SK-N-SH (cell line): ENCODE data around the gene DSG2. TPM values are rescaled to one million over a fixed set of nuclear protein-coding genes. Genes with fewer than 3 reads are reported as not detected.

Source experiments
- CTCF ChIA-PET: fragments of 300-600, 350-600 bp; formaldehyde crosslinking; extraction: SDS; loops from one replicate; lab custom pipeline; 2021; lab: Yijun Ruan, JAX
- POLR2A ChIA-PET: fragments of 350-600 bp; sonication (Branson Sonifier 250); formaldehyde crosslinking; extraction: SDS; loops from one replicate; lab custom pipeline; 2020; ENCODE audit warnings: antibody characterized with exemption, inconsistent platforms; lab: Yijun Ruan, JAX
- DNase-seq: peaks from one replicate; pipeline ENCODE4 v3.0.0; 2012
- H2AFZ ChIP-seq: fragments of 200-600 bp; sonication (generic); 2 replicates; pipeline ENCODE4 v1.8.1; 2016; ENCODE audit warnings: antibody characterized with exemption, mild to moderate bottlenecking, low read depth
- H3F3A ChIP-seq: fragments of 200-600 bp; sonication (generic); replicated peaks from 2 replicates; pipeline ENCODE3; 2016; ENCODE audit warnings: antibody characterized with exemption, mild to moderate bottlenecking; ENCODE audit not compliant: insufficient read depth
- H3K27ac ChIP-seq, 2 experiments: fragments of 200-500 bp in 1 of 2; fragments of 200-600 bp in 1 of 2; sonication (Bioruptor generic) in 1 of 2; sonication (generic), shearing (Covaris generic) in 1 of 2; 2 replicates each; pipeline versions ENCODE4 v1.5.1 to v1.6.1; 2014 to 2016; ENCODE audit warnings: low read depth in 2 of 2, inconsistent platforms in 1 of 2, low read length in 1 of 2, mild to moderate bottlenecking in 1 of 2, mixed read lengths in 1 of 2
- H3K27me3 ChIP-seq: fragments of 200-600 bp; sonication (generic), shearing (Covaris generic); 2 replicates; pipeline ENCODE4 v1.6.1; 2016; ENCODE audit warnings: mixed run types; ENCODE audit not compliant: insufficient read depth
- H3K36me3 ChIP-seq, 2 experiments: fragments of 200-500 bp in 1 of 2; fragments of 200-600 bp in 1 of 2; sonication (Bioruptor generic) in 1 of 2; sonication (generic) in 1 of 2; replicated peaks in 1 of 2; 2 replicates each; pipeline versions ENCODE3 to v1.5.1; 2014 to 2016; ENCODE audit warnings: low read length in 1 of 2, mild to moderate bottlenecking in 1 of 2; ENCODE audit not compliant: insufficient read depth in 2 of 2, control insufficient read depth in 1 of 2
- H3K4me1 ChIP-seq, 2 experiments: fragments of 200-500 bp in 1 of 2; fragments of 200-600 bp in 1 of 2; sonication (Bioruptor generic) in 1 of 2; sonication (generic), shearing (Covaris generic) in 1 of 2; 2 replicates each; pipeline versions ENCODE4 v1.5.1 to v1.6.1; 2014 to 2016; ENCODE audit warnings: low read depth in 1 of 2, low read length in 1 of 2, mixed run types in 1 of 2; ENCODE audit not compliant: insufficient read depth in 2 of 2, control insufficient read depth in 1 of 2
- H3K4me2 ChIP-seq: fragments of 200-600 bp; sonication (generic), shearing (Covaris generic); 2 replicates; pipeline ENCODE4 v1.6.1; 2017; ENCODE audit warnings: mixed run types
- H3K4me3 ChIP-seq, 2 experiments: fragments of 200-500 bp in 1 of 2; fragments of 200-600 bp in 1 of 2; sonication (Bioruptor generic) in 1 of 2; sonication (generic), shearing (Covaris generic) in 1 of 2; 2 replicates each; pipeline versions ENCODE4 v1.5.1 to v1.8.1; 2014 to 2016; ENCODE audit warnings: low read depth in 2 of 2, inconsistent platforms in 1 of 2, low read length in 1 of 2, mild to moderate bottlenecking in 1 of 2, mixed read lengths in 1 of 2, moderate library complexity in 1 of 2
- H3K79me2 ChIP-seq: fragments of 200-600 bp; sonication (generic); 2 replicates; pipeline ENCODE4 v1.8.1; 2017; ENCODE audit warnings: mild to moderate bottlenecking; ENCODE audit not compliant: insufficient read depth
- H3K9ac ChIP-seq: fragments of 200-600 bp; sonication (generic); 2 replicates; pipeline ENCODE4 v1.6.1; 2017; ENCODE audit warnings: mixed run types
- H3K9me2 ChIP-seq: fragments of 200-600 bp; sonication (generic); 2 replicates; pipeline ENCODE4 v1.6.1; 2017; ENCODE audit warnings: mixed run types
- H3K9me3 ChIP-seq: fragments of 200-600 bp; sonication (generic); 2 replicates; pipeline ENCODE4 v1.6.1; 2017; ENCODE audit warnings: mixed run types, mild to moderate bottlenecking, moderate library complexity
- H4K20me1 ChIP-seq: fragments of 200-600 bp; sonication (generic); 2 replicates; pipeline ENCODE4 v1.6.1; 2017; ENCODE audit warnings: mild to moderate bottlenecking, mixed run types; ENCODE audit not compliant: insufficient read depth
- CTCF ChIP-seq: fragments of 200-600 bp; sonication (generic); IDR thresholded peaks from 2 replicates; pipeline ENCODE4 v1.6.1; 2017; ENCODE audit warnings: antibody characterized with exemption, mild to moderate bottlenecking, moderate library complexity
- ELF1 ChIP-seq: IDR thresholded peaks from 2 replicates; pipeline ENCODE4 v1.4.0; 2012
- EZH2phosphoT487 ChIP-seq: fragments of 200-600 bp; sonication (generic); IDR thresholded peaks from 2 replicates; pipeline ENCODE4 v1.6.1; 2017; ENCODE audit warnings: low read depth, mixed run types, mild to moderate bottlenecking, antibody characterized with exemption, moderate library complexity, borderline replicate concordance
- FOSL2 ChIP-seq: IDR thresholded peaks from 2 replicates; pipeline ENCODE4 v1.4.0; 2012; ENCODE audit warnings: low read depth, mild to moderate bottlenecking, moderate library complexity, borderline replicate concordance
- FOXJ3 ChIP-seq: sonication (generic); formaldehyde crosslinking; IDR thresholded peaks from 2 replicates; pipeline ENCODE4 v1.5.1; 2020; ENCODE audit warnings: mild to moderate bottlenecking, missing genetic modification reagents
- FOXM1 ChIP-seq: IDR thresholded peaks from 2 replicates; pipeline ENCODE4 v1.4.0; 2012; ENCODE audit warnings: low read depth, mild to moderate bottlenecking
- GABPA ChIP-seq: IDR thresholded peaks from 2 replicates; pipeline ENCODE4 v1.4.0; 2012; ENCODE audit warnings: low read depth, mild to moderate bottlenecking
- GATA2 ChIP-seq: sonication (generic); formaldehyde crosslinking; IDR thresholded peaks from 2 replicates; pipeline ENCODE4 v1.5.0; 2020; ENCODE audit warnings: mild to moderate bottlenecking, missing genetic modification reagents
- IRF3 ChIP-seq: fragments of 150-350 bp; IDR thresholded peaks from 2 replicates; pipeline ENCODE4 v1.6.1; 2016; ENCODE audit warnings: mild to moderate bottlenecking, low read depth, low read length
- MEF2A ChIP-seq: IDR thresholded peaks from 2 replicates; pipeline ENCODE4 v1.4.0; 2012; ENCODE audit warnings: low read depth, borderline replicate concordance
- NFIC ChIP-seq: IDR thresholded peaks from 2 replicates; pipeline ENCODE4 v1.4.0; 2012; ENCODE audit warnings: borderline replicate concordance
- NRF1 ChIP-seq: IDR thresholded peaks from 2 replicates; pipeline ENCODE4 v1.6.1; 2012; ENCODE audit warnings: low read depth, mild to moderate bottlenecking, low read length
- POLR2AphosphoS5 ChIP-seq: IDR thresholded peaks from 2 replicates; pipeline ENCODE4 v1.6.1; 2012; ENCODE audit warnings: low read depth, low read length
- RCOR1 ChIP-seq: fragments of 150-350 bp; IDR thresholded peaks from 2 replicates; pipeline ENCODE4 v1.6.1; 2017; ENCODE audit warnings: antibody characterized with exemption, low read length
- TAF1 ChIP-seq: IDR thresholded peaks from 2 replicates; pipeline ENCODE4 v1.6.1; 2012; ENCODE audit warnings: low read depth, mild to moderate bottlenecking, low read length, moderate library complexity, borderline replicate concordance
- TCF12 ChIP-seq: IDR thresholded peaks from 2 replicates; pipeline ENCODE4 v1.4.0; 2012
- TEAD4 ChIP-seq: IDR thresholded peaks from 2 replicates; pipeline ENCODE4 v1.4.0; 2012; ENCODE audit warnings: mild to moderate bottlenecking, borderline replicate concordance; ENCODE audit not compliant: insufficient read depth
- ZBTB33 ChIP-seq: IDR thresholded peaks from 2 replicates; pipeline ENCODE4 v1.4.0; 2012; ENCODE audit warnings: low read depth, borderline replicate concordance
- WGBS: methylation state at CpG from one replicate; pipeline ENCODE4 v1.1.6; 2017; ENCODE audit warnings: low lambda C conversion rate; 5-methylcytosine and 5-hydroxymethylcytosine counted together
- polyA plus RNA-seq, 3 experiments: library from polyadenylated mRNA; depleted of rRNA; stranded (reverse); fragments of >200 nt; gene quantifications; 2 replicates each; pipeline ENCODE4 v1.2.3, GENCODE V29; 2012
- TF ChIP-seq, protein P1 (sequence below): IDR thresholded peaks from 2 replicates; pipeline ENCODE4; 2012
- TF ChIP-seq, protein P2 (sequence below): fragments of 150-350 bp; IDR thresholded peaks from 2 replicates; pipeline ENCODE4 v1.6.1; 2017; ENCODE audit warnings: antibody characterized with exemption, low read length, low read depth, borderline replicate concordance

The DSG2 gene
- polyA plus RNA-seq, 1 of the 3 experiments (the other 2 are of a cell fraction) = not detected

- no peak for TF ChIP-seq IRF3
- TF ChIP-seq ZBTB33 = no peak
These were observed 88.6 kb downstream of the DSG2 start (continued) for GRCh38 chr18:31586616-31587015.

DNA sequence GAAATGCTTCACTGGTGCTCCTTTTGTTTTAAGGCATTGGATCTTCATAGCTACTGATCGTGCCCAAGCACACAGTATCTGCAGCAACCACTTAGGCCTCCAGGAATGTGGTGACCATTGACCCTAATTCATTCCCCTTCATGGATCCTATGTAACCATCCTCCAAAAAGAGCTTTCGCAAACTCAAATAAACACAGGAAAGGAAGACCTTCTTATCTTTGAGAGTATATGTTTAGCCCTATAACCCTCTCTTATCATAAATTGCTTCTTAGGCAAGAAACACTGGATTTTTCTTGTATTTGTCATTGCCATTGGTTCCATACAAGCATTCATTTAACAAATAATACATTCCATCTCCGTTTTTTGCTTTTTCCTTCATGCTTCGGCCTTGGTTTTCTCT lies 89.6 kb downstream of the DSG2 start:
- 83% methylated on average over 4 of the region's 4 CpGs for WGBS
- no peak overlapping the region for H3K27ac ChIP-seq
- no peak overlapping the region for H3K4me3 ChIP-seq

DNA sequence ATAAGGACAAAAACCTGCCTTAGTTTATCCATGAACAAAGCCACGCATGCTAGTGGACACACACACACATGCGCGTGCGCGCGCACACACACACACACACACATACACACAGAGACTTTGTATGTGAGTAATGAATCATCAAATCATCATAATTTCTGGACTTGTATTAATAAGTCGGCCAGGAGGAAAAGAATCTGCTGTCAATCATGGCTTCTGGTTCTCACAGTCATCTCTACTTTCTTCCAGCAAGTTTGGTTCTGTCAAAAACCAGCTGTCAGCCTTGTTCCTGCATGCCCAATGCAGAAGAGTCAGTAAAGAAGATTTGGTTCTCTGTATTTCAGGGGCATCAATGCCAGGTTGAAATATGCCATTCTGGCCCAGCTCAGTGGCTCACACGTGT lies 92.6 kb downstream of the DSG2 start:
- Histone ChIP-seq H3K36me3 (no peaks in the 10 kb centered on the region), H3K4me3 (no peak overlapping the region), H3K27ac (no peak overlapping the region), H3F3A (peaks cover 7% of the 10 kb centered on the region), H4K20me1 (no peaks in the 10 kb centered on the region), H3K4me1 (peaks cover 0 to 4% of the 10 kb centered on the region in 2 experiments; a peak in 2 of 4 replicates), H3K9me2 (no peaks in the 10 kb centered on the region), H2AFZ (no peak overlapping the region), H3K9me3 (no peaks in the 10 kb centered on the region), H3K27me3 (no peaks in the 10 kb centered on the region), H3K9ac (no peak overlapping the region), H3K4me2 (no peak overlapping the region), H3K79me2 (no peaks in the 10 kb centered on the region)
- WGBS = 79% methylated on average over 8 of the region's 8 CpGs
- DNase-seq = no peak
- POLR2A ChIA-PET = no interaction called here
- CTCF ChIA-PET = interaction anchor here (1.7 kb wide), 1 partner anchor 131 kb away, joined by 4 read pairs; no protein-coding TSS in a partner anchor
- TF ChIP-seq TCF12 (no peak), RCOR1 (no peak), GABPA (no peak), GATA2 (CRISPR knock-in tag) (no peak), NRF1 (no peak), CTCF (no peak), FOXM1 (no peak), FOXJ3 (CRISPR knock-in tag) (no peak), TAF1 (no peak), EZH2phosphoT487 (no peak), MEF2A (no peak), NFIC (no peak)
- TF ChIP-seq, protein P1, sequence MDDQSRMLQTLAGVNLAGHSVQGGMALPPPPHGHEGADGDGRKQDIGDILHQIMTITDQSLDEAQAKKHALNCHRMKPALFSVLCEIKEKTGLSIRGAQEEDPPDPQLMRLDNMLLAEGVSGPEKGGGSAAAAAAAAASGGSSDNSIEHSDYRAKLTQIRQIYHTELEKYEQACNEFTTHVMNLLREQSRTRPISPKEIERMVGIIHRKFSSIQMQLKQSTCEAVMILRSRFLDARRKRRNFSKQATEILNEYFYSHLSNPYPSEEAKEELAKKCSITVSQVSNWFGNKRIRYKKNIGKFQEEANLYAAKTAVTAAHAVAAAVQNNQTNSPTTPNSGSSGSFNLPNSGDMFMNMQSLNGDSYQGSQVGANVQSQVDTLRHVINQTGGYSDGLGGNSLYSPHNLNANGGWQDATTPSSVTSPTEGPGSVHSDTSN = no peak
- TF ChIP-seq, protein P2, sequence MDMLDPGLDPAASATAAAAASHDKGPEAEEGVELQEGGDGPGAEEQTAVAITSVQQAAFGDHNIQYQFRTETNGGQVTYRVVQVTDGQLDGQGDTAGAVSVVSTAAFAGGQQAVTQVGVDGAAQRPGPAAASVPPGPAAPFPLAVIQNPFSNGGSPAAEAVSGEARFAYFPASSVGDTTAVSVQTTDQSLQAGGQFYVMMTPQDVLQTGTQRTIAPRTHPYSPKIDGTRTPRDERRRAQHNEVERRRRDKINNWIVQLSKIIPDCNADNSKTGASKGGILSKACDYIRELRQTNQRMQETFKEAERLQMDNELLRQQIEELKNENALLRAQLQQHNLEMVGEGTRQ = no peak

More for the DNA sequence above, 89.6 kb downstream of the DSG2 start:
- Histone ChIP-seq H4K20me1 (no peaks in the 10 kb centered on the region), H3K9me3 (no peaks in the 10 kb centered on the region), H3K4me1 (no peaks in the 10 kb centered on the region; a peak in 1 of 4 replicates), H3K9ac (no peak overlapping the region), H2AFZ (no peak overlapping the region), H3K4me2 (no peak overlapping the region), H3K79me2 (no peaks in the 10 kb centered on the region), H3F3A (no peaks in the 10 kb centered on the region), H3K27me3 (no peaks in the 10 kb centered on the region), H3K36me3 (no peaks in the 10 kb centered on the region), H3K9me2 (no peaks in the 10 kb centered on the region)
- ChIA-PET POLR2A (no interaction called here), CTCF (interaction anchor here (0.7 to 1.8 kb wide), 3 partner anchors 31 to 135 kb away, joined by 3 to 10 read pairs (median 4); no protein-coding TSS in a partner anchor)
- TF ChIP-seq TEAD4 (no peak), POLR2AphosphoS5 (no peak), ELF1 (no peak), FOSL2 (no peak)
- TF ChIP-seq, protein P2 = no peak
- DNase-seq = no peak
